Activated CD8-positive, alpha-beta T cell treated with anti-CD3 and anti-CD28 coated beads for 36 hours (primary cell): Measurements from ENCODE around the gene HSPG2. TPM values are rescaled to one million over a fixed set of nuclear protein-coding genes. Genes with fewer than 3 reads are reported as not detected.

Experiments used
- ATAC-seq: fragments of 200-7000 bp; cut with Tn5 transposase; one replicate; pipeline ENCODE4 v1.10.0; 2021; ENCODE audit warnings: mild to moderate bottlenecking, moderate library complexity
- CTCF ChIA-PET: fragments of 350-600 bp; sonication (Branson Sonifier 250); formaldehyde crosslinking; loops from one replicate; lab custom pipeline; 2021; ENCODE audit warnings: antibody characterized with exemption; lab: Charles Lee
- POLR2A ChIA-PET: fragments of 350-600 bp; sonication (Branson Sonifier 250); formaldehyde crosslinking; loops from one replicate; lab custom pipeline; 2021; ENCODE audit warnings: antibody characterized with exemption; lab: Charles Lee
- DNase-seq: peaks from one replicate; pipeline ENCODE4 v3.0.0-alpha.2; 2020
- H3K27ac Mint-ChIP-seq: one replicate; pipeline ENCODE4 v1.8.0; 2021; ENCODE audit warnings: mild to moderate bottlenecking, mixed read lengths
- H3K27me3 Mint-ChIP-seq: one replicate; pipeline ENCODE4 v1.8.0; 2021; ENCODE audit warnings: mixed read lengths
- H3K36me3 Mint-ChIP-seq: one replicate; pipeline ENCODE4 v1.8.0; 2021; ENCODE audit warnings: low read depth, mixed read lengths
- H3K4me1 Mint-ChIP-seq: one replicate; pipeline ENCODE4 v1.8.0; 2021; ENCODE audit warnings: low read depth, mixed read lengths
- H3K4me3 Mint-ChIP-seq: one replicate; pipeline ENCODE4 v1.8.0; 2021; ENCODE audit warnings: mild to moderate bottlenecking, moderate library complexity, mixed read lengths
- H3K9me3 Mint-ChIP-seq: one replicate; pipeline ENCODE4 v1.8.0; 2021; ENCODE audit warnings: mixed read lengths
- intact Hi-C: fragments of 100-400 bp; cut with micrococcal nuclease; formaldehyde crosslinking; loops from one replicate; pipeline ENCODE4 v1.10.0; 2022
- total RNA-seq, 2 experiments: library from RNA; stranded (reverse); gene quantifications; one replicate each; pipeline ENCODE4 v1.2.3, GENCODE V29; 2021
- TF ChIP-seq, protein P1 (sequence below): fragments of 200-600 bp; IDR thresholded peaks from one replicate; pipeline ENCODE4 v1.8.0; 2022; ENCODE audit warnings: antibody characterized with exemption, mild to moderate bottlenecking

Gene HSPG2
- total RNA-seq, 2 experiments from 2014 or later: 52.1 to 59.0 TPM

DNA sequence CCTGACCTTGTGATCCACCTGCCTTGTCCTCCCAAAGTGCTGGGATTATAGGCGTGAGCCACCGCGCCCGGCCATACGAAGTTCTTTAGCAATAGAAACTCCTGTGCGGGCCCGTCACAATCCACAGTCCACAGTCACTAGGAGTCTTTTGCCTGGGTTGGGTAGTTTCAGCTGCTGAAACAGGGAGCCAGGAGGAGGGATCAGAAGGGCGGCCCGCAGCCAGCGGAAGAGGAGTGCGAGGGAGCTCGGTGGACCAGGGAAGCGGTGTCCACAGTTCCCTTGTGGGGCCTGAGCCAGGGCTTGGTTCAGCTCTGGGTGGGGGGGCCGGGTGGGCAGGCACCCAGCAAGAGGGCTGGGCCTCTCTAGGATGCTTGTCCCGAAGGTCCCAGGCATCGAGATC lies 17.9 kb upstream of the HSPG2 start:
- H3K36me3 Mint-ChIP-seq: no peaks in the 10 kb centered on the region
- ChIA-PET POLR2A (interaction anchor here (0.6 kb wide), 1 partner anchor 11 kb away, joined by 3 read pairs; no protein-coding TSS in a partner anchor), CTCF (no interaction called here)
- DNase-seq (no peak), ATAC-seq (no peak)
- no peak overlapping the region for H3K4me3 Mint-ChIP-seq
- H3K9me3 Mint-ChIP-seq: no peaks in the 10 kb centered on the region
- intact Hi-C loops: no loop called here
- H3K27me3 Mint-ChIP-seq: no peaks in the 10 kb centered on the region
- TF ChIP-seq, protein P1, sequence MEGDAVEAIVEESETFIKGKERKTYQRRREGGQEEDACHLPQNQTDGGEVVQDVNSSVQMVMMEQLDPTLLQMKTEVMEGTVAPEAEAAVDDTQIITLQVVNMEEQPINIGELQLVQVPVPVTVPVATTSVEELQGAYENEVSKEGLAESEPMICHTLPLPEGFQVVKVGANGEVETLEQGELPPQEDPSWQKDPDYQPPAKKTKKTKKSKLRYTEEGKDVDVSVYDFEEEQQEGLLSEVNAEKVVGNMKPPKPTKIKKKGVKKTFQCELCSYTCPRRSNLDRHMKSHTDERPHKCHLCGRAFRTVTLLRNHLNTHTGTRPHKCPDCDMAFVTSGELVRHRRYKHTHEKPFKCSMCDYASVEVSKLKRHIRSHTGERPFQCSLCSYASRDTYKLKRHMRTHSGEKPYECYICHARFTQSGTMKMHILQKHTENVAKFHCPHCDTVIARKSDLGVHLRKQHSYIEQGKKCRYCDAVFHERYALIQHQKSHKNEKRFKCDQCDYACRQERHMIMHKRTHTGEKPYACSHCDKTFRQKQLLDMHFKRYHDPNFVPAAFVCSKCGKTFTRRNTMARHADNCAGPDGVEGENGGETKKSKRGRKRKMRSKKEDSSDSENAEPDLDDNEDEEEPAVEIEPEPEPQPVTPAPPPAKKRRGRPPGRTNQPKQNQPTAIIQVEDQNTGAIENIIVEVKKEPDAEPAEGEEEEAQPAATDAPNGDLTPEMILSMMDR: no peak
- H3K27ac Mint-ChIP-seq: no peak overlapping the region
- peaks cover 29% of the 10 kb centered on the region for H3K4me1 Mint-ChIP-seq

DNA sequence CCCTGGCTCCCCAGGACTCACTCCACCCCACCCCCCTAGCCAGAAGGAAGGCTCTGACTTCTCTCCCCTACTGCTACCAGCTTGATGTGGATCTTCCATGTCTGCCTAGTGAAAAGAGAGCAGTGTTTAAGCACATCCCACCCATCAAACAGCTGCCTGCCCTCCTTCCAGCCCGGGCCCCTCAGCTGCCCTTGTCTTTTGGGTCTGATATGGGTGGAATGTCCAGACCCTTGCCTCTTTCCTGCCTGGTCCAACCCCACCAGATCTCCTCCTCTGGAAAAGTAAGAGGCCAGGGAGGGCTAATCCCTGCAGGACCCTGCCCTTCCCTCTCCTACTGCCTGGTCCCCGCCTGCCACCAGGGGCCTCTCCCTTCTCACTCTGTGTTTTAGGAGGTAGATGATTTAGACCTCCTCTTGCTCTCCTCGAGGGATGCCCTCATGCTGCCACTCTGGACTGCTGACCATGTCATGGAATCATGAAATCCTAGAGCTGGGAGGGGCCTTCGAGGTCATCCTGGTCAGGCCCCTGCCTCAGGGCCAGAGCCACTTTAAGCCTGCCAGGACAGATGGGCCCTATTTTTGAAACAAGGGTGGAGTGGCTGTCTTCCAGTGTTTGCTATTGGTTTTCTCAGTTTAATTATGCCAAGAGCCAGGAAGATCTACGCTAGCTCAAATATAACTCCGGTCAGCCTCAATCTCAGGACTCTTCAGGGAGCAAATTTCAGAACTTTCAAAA lies 15.8 kb upstream of the HSPG2 start:
- TF ChIP-seq, protein P1: no peak
- no peaks in the 10 kb centered on the region for H3K36me3 Mint-ChIP-seq
- intact Hi-C loops: no loop called here
- DNase-seq: no peak
- no peak overlapping the region for H3K27ac Mint-ChIP-seq
- H3K4me3 Mint-ChIP-seq: no peak overlapping the region
- no peaks in the 10 kb centered on the region for H3K9me3 Mint-ChIP-seq
- no peaks in the 10 kb centered on the region for H3K27me3 Mint-ChIP-seq
- H3K4me1 Mint-ChIP-seq: peaks cover 23% of the 10 kb centered on the region
- ATAC-seq: no peak
- ChIA-PET POLR2A (no interaction called here), CTCF (interaction anchor here (1.9 kb wide), 1 partner anchor 19 kb away, joined by 4 read pairs; no protein-coding TSS in a partner anchor)

DNA sequence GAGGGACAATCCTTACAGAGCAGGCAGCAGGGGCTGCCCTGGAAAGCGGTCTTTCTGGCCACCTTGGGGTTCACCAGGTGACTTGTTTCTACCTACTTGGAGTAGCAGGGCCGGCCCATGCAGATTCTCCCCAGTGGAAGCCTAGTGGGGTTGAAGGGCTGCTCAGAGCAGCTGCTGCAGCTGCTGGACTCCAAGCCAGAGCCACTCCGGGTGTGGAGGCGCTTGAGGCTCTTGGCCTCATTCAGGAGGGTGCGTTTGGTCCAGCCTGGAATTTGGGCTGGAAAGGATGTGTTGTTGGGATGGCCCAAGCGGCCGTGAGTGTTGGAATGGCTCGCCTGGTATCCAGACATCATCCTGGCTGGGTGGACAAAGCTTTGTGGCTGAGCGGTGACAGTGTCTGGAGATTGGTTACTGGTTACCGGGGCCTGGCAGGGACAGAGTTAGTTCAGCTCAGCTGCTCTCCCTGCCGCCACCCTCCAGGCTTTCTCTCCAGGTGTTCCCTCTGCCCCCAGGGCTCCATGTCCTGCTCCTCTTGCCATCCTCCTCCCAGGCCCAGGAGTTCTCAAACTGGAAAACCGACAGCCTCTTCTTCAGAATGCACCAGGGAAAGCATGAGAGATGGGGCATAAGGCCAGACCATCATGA lies 14.2 kb upstream of the HSPG2 start:
- Mint-ChIP-seq H3K4me1 (peaks cover 9% of the 10 kb centered on the region), H3K27ac (no peak overlapping the region), H3K36me3 (no peaks in the 10 kb centered on the region), H3K9me3 (no peaks in the 10 kb centered on the region), H3K27me3 (no peaks in the 10 kb centered on the region), H3K4me3 (no peak overlapping the region)
- CTCF ChIA-PET: interaction anchor here (1.9 to 2.3 kb wide), 2 partner anchors 12 to 18 kb away, joined by 4 to 11 read pairs; no protein-coding TSS in a partner anchor
- no peak for DNase-seq
- TF ChIP-seq, protein P1: no peak
- intact Hi-C loops: no loop called here
- ATAC-seq: no peak
- POLR2A ChIA-PET: no interaction called here

DNA sequence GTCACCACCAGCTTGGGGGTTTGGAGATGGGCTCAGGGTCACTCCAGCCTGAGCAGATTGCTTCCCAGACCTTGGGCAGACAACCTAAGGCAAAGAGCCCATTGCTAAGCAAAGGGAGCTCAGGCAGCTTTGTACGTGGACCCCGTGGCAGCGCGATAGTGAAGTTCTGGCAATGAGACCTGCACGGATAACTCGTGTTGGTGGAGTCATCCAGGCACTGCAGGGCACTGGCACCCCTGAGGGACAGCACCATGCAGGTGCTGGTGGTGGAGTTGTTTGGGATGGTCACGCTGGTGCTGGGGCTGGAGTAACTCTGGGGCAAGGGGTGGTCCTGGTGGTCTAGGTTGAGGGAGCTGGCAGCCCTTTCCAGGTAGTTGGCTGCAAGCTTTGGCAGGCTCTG lies 13.6 kb upstream of the HSPG2 start:
- no peak for ATAC-seq
- no peak overlapping the region for H3K4me3 Mint-ChIP-seq
- H3K9me3 Mint-ChIP-seq: no peaks in the 10 kb centered on the region
- no peaks in the 10 kb centered on the region for H3K27me3 Mint-ChIP-seq
- POLR2A ChIA-PET: no interaction called here
- H3K36me3 Mint-ChIP-seq: no peaks in the 10 kb centered on the region
- H3K27ac Mint-ChIP-seq: no peak overlapping the region
- TF ChIP-seq, protein P1: no peak
- H3K4me1 Mint-ChIP-seq: peaks cover 2% of the 10 kb centered on the region
- CTCF ChIA-PET: interaction anchor here (2.3 kb wide), 1 partner anchor 12 kb away, joined by 11 read pairs; no protein-coding TSS in a partner anchor
- intact Hi-C loops: no loop called here
- DNase-seq: no peak
